SK-N-SH (cell line): ENCODE results near the gene ROPN1B. TPM values are rescaled to one million over a fixed set of nuclear protein-coding genes. Genes with fewer than 3 reads are reported as not detected.

ENCODE experiments used
- CTCF ChIA-PET: fragments of 300-600, 350-600 bp; formaldehyde crosslinking; extraction: SDS; loops from one replicate; lab custom pipeline; 2021; lab: Yijun Ruan, JAX
- POLR2A ChIA-PET: fragments of 350-600 bp; sonication (Branson Sonifier 250); formaldehyde crosslinking; extraction: SDS; loops from one replicate; lab custom pipeline; 2020; ENCODE audit warnings: antibody characterized with exemption, inconsistent platforms; lab: Yijun Ruan, JAX
- DNase-seq: peaks from one replicate; pipeline ENCODE4 v3.0.0; 2012
- H2AFZ ChIP-seq: fragments of 200-600 bp; sonication (generic); 2 replicates; pipeline ENCODE4 v1.8.1; 2016; ENCODE audit warnings: antibody characterized with exemption, mild to moderate bottlenecking, low read depth
- H3F3A ChIP-seq: fragments of 200-600 bp; sonication (generic); replicated peaks from 2 replicates; pipeline ENCODE3; 2016; ENCODE audit warnings: antibody characterized with exemption, mild to moderate bottlenecking; ENCODE audit not compliant: insufficient read depth
- H3K27ac ChIP-seq, 2 experiments: fragments of 200-500 bp in 1 of 2; fragments of 200-600 bp in 1 of 2; sonication (Bioruptor generic) in 1 of 2; sonication (generic), shearing (Covaris generic) in 1 of 2; 2 replicates each; pipeline versions ENCODE4 v1.5.1 to v1.6.1; 2014 to 2016; ENCODE audit warnings: low read depth in 2 of 2, inconsistent platforms in 1 of 2, low read length in 1 of 2, mild to moderate bottlenecking in 1 of 2, mixed read lengths in 1 of 2
- H3K27me3 ChIP-seq: fragments of 200-600 bp; sonication (generic), shearing (Covaris generic); 2 replicates; pipeline ENCODE4 v1.6.1; 2016; ENCODE audit warnings: mixed run types; ENCODE audit not compliant: insufficient read depth
- H3K36me3 ChIP-seq, 2 experiments: fragments of 200-500 bp in 1 of 2; fragments of 200-600 bp in 1 of 2; sonication (Bioruptor generic) in 1 of 2; sonication (generic) in 1 of 2; replicated peaks in 1 of 2; 2 replicates each; pipeline versions ENCODE3 to v1.5.1; 2014 to 2016; ENCODE audit warnings: low read length in 1 of 2, mild to moderate bottlenecking in 1 of 2; ENCODE audit not compliant: insufficient read depth in 2 of 2, control insufficient read depth in 1 of 2
- H3K4me1 ChIP-seq, 2 experiments: fragments of 200-500 bp in 1 of 2; fragments of 200-600 bp in 1 of 2; sonication (Bioruptor generic) in 1 of 2; sonication (generic), shearing (Covaris generic) in 1 of 2; 2 replicates each; pipeline versions ENCODE4 v1.5.1 to v1.6.1; 2014 to 2016; ENCODE audit warnings: low read depth in 1 of 2, low read length in 1 of 2, mixed run types in 1 of 2; ENCODE audit not compliant: insufficient read depth in 2 of 2, control insufficient read depth in 1 of 2
- H3K4me2 ChIP-seq: fragments of 200-600 bp; sonication (generic), shearing (Covaris generic); 2 replicates; pipeline ENCODE4 v1.6.1; 2017; ENCODE audit warnings: mixed run types
- H3K4me3 ChIP-seq, 2 experiments: fragments of 200-500 bp in 1 of 2; fragments of 200-600 bp in 1 of 2; sonication (Bioruptor generic) in 1 of 2; sonication (generic), shearing (Covaris generic) in 1 of 2; 2 replicates each; pipeline versions ENCODE4 v1.5.1 to v1.8.1; 2014 to 2016; ENCODE audit warnings: low read depth in 2 of 2, inconsistent platforms in 1 of 2, low read length in 1 of 2, mild to moderate bottlenecking in 1 of 2, mixed read lengths in 1 of 2, moderate library complexity in 1 of 2
- H3K79me2 ChIP-seq: fragments of 200-600 bp; sonication (generic); 2 replicates; pipeline ENCODE4 v1.8.1; 2017; ENCODE audit warnings: mild to moderate bottlenecking; ENCODE audit not compliant: insufficient read depth
- H3K9ac ChIP-seq: fragments of 200-600 bp; sonication (generic); 2 replicates; pipeline ENCODE4 v1.6.1; 2017; ENCODE audit warnings: mixed run types
- H3K9me2 ChIP-seq: fragments of 200-600 bp; sonication (generic); 2 replicates; pipeline ENCODE4 v1.6.1; 2017; ENCODE audit warnings: mixed run types
- H3K9me3 ChIP-seq: fragments of 200-600 bp; sonication (generic); 2 replicates; pipeline ENCODE4 v1.6.1; 2017; ENCODE audit warnings: mixed run types, mild to moderate bottlenecking, moderate library complexity
- H4K20me1 ChIP-seq: fragments of 200-600 bp; sonication (generic); 2 replicates; pipeline ENCODE4 v1.6.1; 2017; ENCODE audit warnings: mild to moderate bottlenecking, mixed run types; ENCODE audit not compliant: insufficient read depth
- ELF1 ChIP-seq: IDR thresholded peaks from 2 replicates; pipeline ENCODE4 v1.4.0; 2012
- EP300 ChIP-seq, 2 experiments: IDR thresholded peaks; 2 replicates each; pipeline versions ENCODE4 v1.4.0 to v1.6.1; 2012; ENCODE audit warnings: borderline replicate concordance in 1 of 2, low read depth in 1 of 2, low read length in 1 of 2
- EZH2phosphoT487 ChIP-seq: fragments of 200-600 bp; sonication (generic); IDR thresholded peaks from 2 replicates; pipeline ENCODE4 v1.6.1; 2017; ENCODE audit warnings: low read depth, mixed run types, mild to moderate bottlenecking, antibody characterized with exemption, moderate library complexity, borderline replicate concordance
- FOSL2 ChIP-seq: IDR thresholded peaks from 2 replicates; pipeline ENCODE4 v1.4.0; 2012; ENCODE audit warnings: low read depth, mild to moderate bottlenecking, moderate library complexity, borderline replicate concordance
- GATA2 ChIP-seq: sonication (generic); formaldehyde crosslinking; IDR thresholded peaks from 2 replicates; pipeline ENCODE4 v1.5.0; 2020; ENCODE audit warnings: mild to moderate bottlenecking, missing genetic modification reagents
- IRF3 ChIP-seq: fragments of 150-350 bp; IDR thresholded peaks from 2 replicates; pipeline ENCODE4 v1.6.1; 2016; ENCODE audit warnings: mild to moderate bottlenecking, low read depth, low read length
- JUND ChIP-seq: IDR thresholded peaks from 2 replicates; pipeline ENCODE4 v1.4.0; 2012
- MEF2A ChIP-seq: IDR thresholded peaks from 2 replicates; pipeline ENCODE4 v1.4.0; 2012; ENCODE audit warnings: low read depth, borderline replicate concordance
- NFIC ChIP-seq: IDR thresholded peaks from 2 replicates; pipeline ENCODE4 v1.4.0; 2012; ENCODE audit warnings: borderline replicate concordance
- NRF1 ChIP-seq: IDR thresholded peaks from 2 replicates; pipeline ENCODE4 v1.6.1; 2012; ENCODE audit warnings: low read depth, mild to moderate bottlenecking, low read length
- POLR2AphosphoS5 ChIP-seq: IDR thresholded peaks from 2 replicates; pipeline ENCODE4 v1.6.1; 2012; ENCODE audit warnings: low read depth, low read length
- RAD21 ChIP-seq: IDR thresholded peaks from 2 replicates; pipeline ENCODE4 v1.6.1; 2012; ENCODE audit warnings: mild to moderate bottlenecking, low read length
- RCOR1 ChIP-seq: fragments of 150-350 bp; IDR thresholded peaks from 2 replicates; pipeline ENCODE4 v1.6.1; 2017; ENCODE audit warnings: antibody characterized with exemption, low read length
- REST ChIP-seq: IDR thresholded peaks from 2 replicates; pipeline ENCODE4 v1.6.1; 2012; ENCODE audit warnings: mild to moderate bottlenecking, low read depth, low read length, moderate library complexity
- RFX5 ChIP-seq: IDR thresholded peaks from 2 replicates; pipeline ENCODE4 v1.6.1; 2012; ENCODE audit warnings: mild to moderate bottlenecking, improper control_type of control experiment, low read length
- RXRA ChIP-seq: IDR thresholded peaks from 2 replicates; pipeline ENCODE4 v1.4.0; 2012; ENCODE audit warnings: low read depth, mild to moderate bottlenecking, borderline replicate concordance
- SIN3A ChIP-seq: IDR thresholded peaks from 2 replicates; pipeline ENCODE4 v1.6.1; 2012; ENCODE audit warnings: low read depth, mild to moderate bottlenecking, low read length, moderate library complexity, borderline replicate concordance
- SMC3 ChIP-seq: IDR thresholded peaks from 2 replicates; pipeline ENCODE4 v1.6.1; 2012; ENCODE audit warnings: low read depth, low read length, improper control_type of control experiment
- TAF1 ChIP-seq: IDR thresholded peaks from 2 replicates; pipeline ENCODE4 v1.6.1; 2012; ENCODE audit warnings: low read depth, mild to moderate bottlenecking, low read length, moderate library complexity, borderline replicate concordance
- TCF12 ChIP-seq: IDR thresholded peaks from 2 replicates; pipeline ENCODE4 v1.4.0; 2012
- TEAD4 ChIP-seq: IDR thresholded peaks from 2 replicates; pipeline ENCODE4 v1.4.0; 2012; ENCODE audit warnings: mild to moderate bottlenecking, borderline replicate concordance; ENCODE audit not compliant: insufficient read depth
- USF1 ChIP-seq: IDR thresholded peaks from 2 replicates; pipeline ENCODE4 v1.4.0; 2012; ENCODE audit warnings: low read depth, borderline replicate concordance
- WGBS: methylation state at CpG from one replicate; pipeline ENCODE4 v1.1.6; 2017; ENCODE audit warnings: low lambda C conversion rate; 5-methylcytosine and 5-hydroxymethylcytosine counted together
- polyA plus RNA-seq, 3 experiments: library from polyadenylated mRNA; depleted of rRNA; stranded (reverse); fragments of >200 nt; gene quantifications; 2 replicates each; pipeline ENCODE4 v1.2.3, GENCODE V29; 2012
- TF ChIP-seq, protein P1 (sequence below): fragments of 150-350 bp; IDR thresholded peaks from 2 replicates; pipeline ENCODE4 v1.6.1; 2017; ENCODE audit warnings: antibody characterized with exemption, low read length, low read depth, borderline replicate concordance

The ROPN1B gene
- polyA plus RNA-seq, 1 of the 3 experiments (the other 2 are of a cell fraction): not detected

- Histone ChIP-seq H3K9me3 (no peaks in the 10 kb centered on the region), H4K20me1 (no peaks in the 10 kb centered on the region), H3F3A (no peaks in the 10 kb centered on the region), H2AFZ (no peak overlapping the region), H3K4me3 (no peak overlapping the region), H3K27me3 (no peaks in the 10 kb centered on the region), H3K27ac (no peak overlapping the region), H3K36me3 (peaks cover 0 to 3% of the 10 kb centered on the region in 2 experiments), H3K9me2 (no peaks in the 10 kb centered on the region), H3K4me1 (peaks cover 0 to 5% of the 10 kb centered on the region in 2 experiments; a peak in 1 of 4 replicates), H3K79me2 (no peaks in the 10 kb centered on the region), H3K4me2 (no peak overlapping the region), H3K9ac (no peak overlapping the region)
- no peak for DNase-seq
- TF ChIP-seq MEF2A (no peak), RXRA (no peak), POLR2AphosphoS5 (no peak), ELF1 (no peak), EP300 (IDR thresholded peaks at IDR 0.05; ENCODE audit: borderline replicate concordance in 1 of 2, low read depth in 1 of 2, low read length in 1 of 2) (no peak), TEAD4 (no peak), RCOR1 (no peak), SMC3 (no peak), GATA2 (CRISPR knock-in tag) (no peak), RFX5 (no peak), JUND (no peak), FOSL2 (no peak), TCF12 (no peak), EZH2phosphoT487 (no peak)
- TF ChIP-seq, protein P1, sequence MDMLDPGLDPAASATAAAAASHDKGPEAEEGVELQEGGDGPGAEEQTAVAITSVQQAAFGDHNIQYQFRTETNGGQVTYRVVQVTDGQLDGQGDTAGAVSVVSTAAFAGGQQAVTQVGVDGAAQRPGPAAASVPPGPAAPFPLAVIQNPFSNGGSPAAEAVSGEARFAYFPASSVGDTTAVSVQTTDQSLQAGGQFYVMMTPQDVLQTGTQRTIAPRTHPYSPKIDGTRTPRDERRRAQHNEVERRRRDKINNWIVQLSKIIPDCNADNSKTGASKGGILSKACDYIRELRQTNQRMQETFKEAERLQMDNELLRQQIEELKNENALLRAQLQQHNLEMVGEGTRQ: no peak
- POLR2A ChIA-PET: no interaction called here
- CTCF ChIA-PET: no interaction called here
- WGBS: 91% methylated on average over 6 of the region's 9 CpGs
Measured at GRCh38 chr3:126017362-126017761, 48.4 kb downstream of the ROPN1B start.

DNA sequence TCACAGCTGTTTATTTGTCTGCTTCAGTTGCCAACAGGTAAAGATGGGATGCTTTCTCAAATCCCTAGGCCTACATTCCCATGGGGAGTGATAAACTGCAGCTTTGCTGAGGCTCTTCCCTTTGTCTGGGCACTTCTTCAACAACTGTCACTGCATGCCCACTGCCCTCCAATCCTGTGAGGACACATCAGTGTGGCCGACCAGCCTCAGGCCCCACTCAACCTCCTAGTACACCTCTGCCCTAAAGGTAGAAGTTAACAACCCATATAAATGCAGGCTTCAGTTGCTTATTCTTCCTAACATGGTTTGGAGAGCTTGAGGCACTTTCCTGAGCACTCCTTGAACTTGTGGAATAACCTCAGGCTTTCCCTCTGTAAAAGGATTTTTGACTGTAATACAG is 49.6 kb downstream of the ROPN1B start:
- WGBS: 69% methylated on average over 1 of the region's 1 CpG
- CTCF ChIA-PET: interaction anchor here (1.0 kb wide), 1 partner anchor 14 kb away, joined by 3 read pairs; no protein-coding TSS in a partner anchor
- no peak overlapping the region for H3K9ac ChIP-seq
- H3K4me2 ChIP-seq: no peak overlapping the region
- DNase-seq: no peak
- H3K9me2 ChIP-seq: no peaks in the 10 kb centered on the region
- no peaks in the 10 kb centered on the region for H3K9me3 ChIP-seq
- no peak overlapping the region for H3K27ac ChIP-seq
- no peaks in the 10 kb centered on the region for H3F3A ChIP-seq
- no peaks in the 10 kb centered on the region for H4K20me1 ChIP-seq
- peaks cover 3% of the 10 kb centered on the region in 2 experiments for H3K36me3 ChIP-seq
- H3K4me1 ChIP-seq: peaks cover 0 to 5% of the 10 kb centered on the region in 2 experiments; a peak in 1 of 4 replicates
- H3K4me3 ChIP-seq: no peak overlapping the region
- no peaks in the 10 kb centered on the region for H3K79me2 ChIP-seq
- POLR2A ChIA-PET: no interaction called here
- no peak overlapping the region for H2AFZ ChIP-seq
- H3K27me3 ChIP-seq: no peaks in the 10 kb centered on the region
- TF ChIP-seq NFIC (no peak), IRF3 (no peak), RAD21 (no peak), GATA2 (CRISPR knock-in tag) (no peak), SIN3A (no peak), RCOR1 (no peak), USF1 (no peak), REST (no peak), NRF1 (no peak), TAF1 (no peak), RFX5 (no peak)
- TF ChIP-seq, protein P1: no peak
